PC-9 (cell line): ENCODE data around the gene B3GAT3.

Source experiments
- EZH2 ChIP-seq: fragments of 200-600 bp; sonication (generic); IDR thresholded peaks from 2 replicates; pipeline ENCODE4 v1.8.0; 2017; ENCODE audit warnings: antibody characterized with exemption, low read depth
- TF ChIP-seq, protein P1 (sequence below): fragments of 200-600 bp; sonication (generic); conservative IDR thresholded peaks from 2 replicates; pipeline ENCODE4 v1.6.1; 2017; ENCODE audit warnings: mixed run types, antibody characterized with exemption, mild to moderate bottlenecking, moderate library complexity

DNA sequence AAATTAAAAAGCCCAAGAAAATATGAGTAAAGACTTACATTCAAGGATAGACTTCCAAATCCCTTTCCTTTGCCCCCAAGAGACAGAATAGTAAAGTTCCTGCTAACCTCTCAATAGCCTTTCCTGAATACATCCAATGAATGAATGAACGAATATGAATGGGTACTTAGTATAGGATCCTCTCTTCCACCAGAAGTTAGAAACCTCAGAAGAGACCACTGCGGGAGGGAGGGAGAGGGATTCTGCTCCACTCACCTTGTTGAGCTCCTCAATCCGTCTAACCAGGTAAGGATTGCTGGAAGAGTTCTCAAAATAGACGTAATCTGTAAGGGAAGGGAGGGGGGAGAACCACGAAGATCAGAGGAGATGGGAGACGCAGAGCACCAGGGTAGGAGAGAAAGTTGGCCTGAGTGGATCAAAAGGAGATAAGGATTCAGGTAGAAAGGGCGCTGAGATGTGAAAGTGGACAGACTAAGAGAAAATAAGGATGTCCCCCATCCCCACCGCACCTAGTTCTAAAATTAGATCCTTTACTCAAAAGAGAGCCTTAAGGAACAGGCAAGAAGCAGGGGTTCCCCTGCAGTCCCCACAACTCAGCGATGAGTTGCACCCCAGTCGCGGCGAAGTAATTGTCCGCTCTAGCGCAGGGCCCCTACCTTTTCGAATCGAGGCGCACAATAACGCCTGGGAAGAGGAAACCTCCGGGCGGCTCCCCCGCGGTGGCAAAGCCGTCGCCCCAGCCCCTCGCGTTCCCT, 21.2 kb downstream of the B3GAT3 start:
- TF ChIP-seq, protein P1, sequence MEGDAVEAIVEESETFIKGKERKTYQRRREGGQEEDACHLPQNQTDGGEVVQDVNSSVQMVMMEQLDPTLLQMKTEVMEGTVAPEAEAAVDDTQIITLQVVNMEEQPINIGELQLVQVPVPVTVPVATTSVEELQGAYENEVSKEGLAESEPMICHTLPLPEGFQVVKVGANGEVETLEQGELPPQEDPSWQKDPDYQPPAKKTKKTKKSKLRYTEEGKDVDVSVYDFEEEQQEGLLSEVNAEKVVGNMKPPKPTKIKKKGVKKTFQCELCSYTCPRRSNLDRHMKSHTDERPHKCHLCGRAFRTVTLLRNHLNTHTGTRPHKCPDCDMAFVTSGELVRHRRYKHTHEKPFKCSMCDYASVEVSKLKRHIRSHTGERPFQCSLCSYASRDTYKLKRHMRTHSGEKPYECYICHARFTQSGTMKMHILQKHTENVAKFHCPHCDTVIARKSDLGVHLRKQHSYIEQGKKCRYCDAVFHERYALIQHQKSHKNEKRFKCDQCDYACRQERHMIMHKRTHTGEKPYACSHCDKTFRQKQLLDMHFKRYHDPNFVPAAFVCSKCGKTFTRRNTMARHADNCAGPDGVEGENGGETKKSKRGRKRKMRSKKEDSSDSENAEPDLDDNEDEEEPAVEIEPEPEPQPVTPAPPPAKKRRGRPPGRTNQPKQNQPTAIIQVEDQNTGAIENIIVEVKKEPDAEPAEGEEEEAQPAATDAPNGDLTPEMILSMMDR: no peak
- TF ChIP-seq EZH2: no peak
